Testis (tissue), 2 donors: ENCODE data around the gene IGFBP2.

ENCODE experiments used
- CTCF ChIP-seq, 3 experiments: fragments of 450-650 bp in 2 of 3; fragments of 200-600 bp in 1 of 3; sonication (generic) in 1 of 3; IDR thresholded peaks; one replicate each; pipeline ENCODE4 v1.5.1; 2016 to 2019; ENCODE audit warnings: antibody characterized with exemption in 3 of 3, mild to moderate bottlenecking in 2 of 3, moderate library complexity in 1 of 3
- POLR2A ChIP-seq: fragments of 450-650 bp; IDR thresholded peaks from one replicate; pipeline ENCODE4 v1.6.1; 2017; ENCODE audit warnings: antibody characterized with exemption, mild to moderate bottlenecking, moderate library complexity

- TF ChIP-seq CTCF (IDR thresholded peaks at IDR 0.05), result no peak
- no peak for TF ChIP-seq POLR2A
Measured at GRCh38 chr2:216629784-216630183, 3.4 kb upstream of the IGFBP2 start.
